ENCODE data around the gene CELF2.

GRCh38 chr10:11319990-11320602, 302.4 kb downstream of the CELF2 start:
- TF ChIP-seq CTCF (IDR thresholded peaks at IDR 0.05; ENCODE audit: poor library complexity) (no peak), EZH2phosphoT487 (IDR thresholded peaks at IDR 0.05; ENCODE audit: low read depth, severe bottlenecking, unreplicated experiment) (no peak)

Measured in hepatocyte (in vitro differentiated cells).